Measurements from ENCODE around the gene MTUS2.
"Not testable (repeated sequence)": the region's sequence is repeated elsewhere in the genome, so short reads cannot be mapped to it uniquely, and the experiment has no call there.

Gene MTUS2

GRCh38 chr13:29170436-29171082 is 350.4 kb downstream of the MTUS2 start:
- DNase-seq: no peak

- no peak for DNase-seq
Observed at GRCh38 chr13:29171244-29171643, 351.1 kb downstream of the MTUS2 start.

GRCh38 chr13:29174093-29174492 is 354.0 kb downstream of the MTUS2 start:
- no peak for DNase-seq

- DNase-seq: no peak
Observed at GRCh38 chr13:29175250-29175873, 355.2 kb downstream of the MTUS2 start.

GRCh38 chr13:29180055-29180454 is 359.9 kb downstream of the MTUS2 start:
- no peak for DNase-seq

GRCh38 chr13:29182216-29182615 is 362.1 kb downstream of the MTUS2 start:
- no peak for DNase-seq

GRCh38 chr13:29185926-29186325 is 365.8 kb downstream of the MTUS2 start:
- DNase-seq: no peak

- no peak for DNase-seq
Observed at GRCh38 chr13:29187584-29187983, 367.4 kb downstream of the MTUS2 start.

GRCh38 chr13:29190298-29190697 is 370.2 kb downstream of the MTUS2 start:
- DNase-seq: no peak

- DNase-seq: no peak
Observed at GRCh38 chr13:29193083-29193482, 372.9 kb downstream of the MTUS2 start.

- no peak for DNase-seq
Observed at GRCh38 chr13:29195456-29195855, 375.3 kb downstream of the MTUS2 start.

- DNase-seq: no peak
Observed at GRCh38 chr13:29196409-29197074, 376.4 kb downstream of the MTUS2 start.

GRCh38 chr13:29202753-29203152 is 382.6 kb downstream of the MTUS2 start:
- not testable (repeated sequence) for DNase-seq

- DNase-seq: no peak
Observed at GRCh38 chr13:29204651-29205050, 384.5 kb downstream of the MTUS2 start.

GRCh38 chr13:29210676-29211075 is 390.5 kb downstream of the MTUS2 start:
- DNase-seq: no peak

- DNase-seq: not testable (repeated sequence)
Observed at GRCh38 chr13:29211162-29211561, 391.0 kb downstream of the MTUS2 start.

GRCh38 chr13:29222458-29222857 is 402.3 kb downstream of the MTUS2 start:
- DNase-seq: no peak

- no peak for DNase-seq
Observed at GRCh38 chr13:29224206-29224605, 404.1 kb downstream of the MTUS2 start.

- DNase-seq: no peak
Observed at GRCh38 chr13:29227576-29227975, 407.4 kb downstream of the MTUS2 start.

- DNase-seq: no peak
Observed at GRCh38 chr13:29230299-29230845, 410.2 kb downstream of the MTUS2 start.

- DNase-seq: no peak
Observed at GRCh38 chr13:29239653-29240525, 419.8 kb downstream of the MTUS2 start.

GRCh38 chr13:29254626-29255370 is 434.7 kb downstream of the MTUS2 start:
- DNase-seq: no peak

Measured in Kasumi-1 (cell line).